HepG2 (cell line): ENCODE measurements around the gene SLC35B2. TPM values are rescaled to one million over a fixed set of nuclear protein-coding genes. Genes with fewer than 3 reads are reported as not detected.

ENCODE experiments used
- ATF7 ChIP-seq, 2 experiments: fragments of 450-650 bp in 1 of 2; sonication (generic) in 1 of 2; formaldehyde crosslinking in 1 of 2; IDR thresholded peaks; 2 replicates each; pipeline versions ENCODE4 v1.4.0 to v1.6.1; 2016 to 2020; ENCODE audit warnings: antibody characterized with exemption in 1 of 2, mild to moderate bottlenecking in 1 of 2, missing genetic modification reagents in 1 of 2
- DMAP1 ChIP-seq: IDR thresholded peaks from 2 replicates; pipeline ENCODE4 v1.6.1; 2016
- EEA1 ChIP-seq: sonication (generic); formaldehyde crosslinking; IDR thresholded peaks from 2 replicates; pipeline ENCODE4 v1.5.1; 2020; ENCODE audit warnings: mild to moderate bottlenecking, missing genetic modification reagents, borderline replicate concordance
- HIC2 ChIP-seq: sonication (generic); formaldehyde crosslinking; IDR thresholded peaks from 2 replicates; pipeline ENCODE4 v1.9.0; 2022; ENCODE audit warnings: low read depth, missing genetic modification reagents
- IKZF4 ChIP-seq: sonication (generic); formaldehyde crosslinking; IDR thresholded peaks from 2 replicates; pipeline ENCODE4 v1.5.1; 2020; ENCODE audit warnings: borderline replicate concordance, mild to moderate bottlenecking, low read depth, missing genetic modification reagents; ENCODE audit errors: not compliant biosample characterization
- MXD1 ChIP-seq: sonication (generic); formaldehyde crosslinking; IDR thresholded peaks from 2 replicates; pipeline ENCODE4 v1.4.0; 2020; ENCODE audit warnings: mild to moderate bottlenecking, missing genetic modification reagents
- NCOA5 ChIP-seq: sonication (generic); formaldehyde crosslinking; IDR thresholded peaks from 2 replicates; pipeline ENCODE4 v1.4.0; 2020; ENCODE audit warnings: missing genetic modification reagents
- RXRA ChIP-seq: sonication (generic); formaldehyde crosslinking; IDR thresholded peaks from 2 replicates; pipeline ENCODE4 v1.5.1; 2020; ENCODE audit warnings: missing genetic modification reagents
- SMYD3 ChIP-seq: sonication (generic); formaldehyde crosslinking; IDR thresholded peaks from 2 replicates; pipeline ENCODE4 v1.8.1; 2023; ENCODE audit warnings: mild to moderate bottlenecking, missing genetic modification reagents
- ZBTB10 ChIP-seq: sonication (generic); formaldehyde crosslinking; IDR thresholded peaks from 2 replicates; pipeline ENCODE4 v1.4.0; 2020; ENCODE audit warnings: missing genetic modification reagents, borderline replicate concordance
- ZBTB4 ChIP-seq: sonication (generic); formaldehyde crosslinking; IDR thresholded peaks from 2 replicates; pipeline ENCODE4 v1.4.0; 2020; ENCODE audit warnings: missing genetic modification reagents, mild to moderate bottlenecking, borderline replicate concordance
- ZFP1 ChIP-seq: IDR thresholded peaks from 2 replicates; pipeline ENCODE4 v1.6.1; 2016
- ZGPAT ChIP-seq: IDR thresholded peaks from 2 replicates; pipeline ENCODE4 v1.6.1; 2016; ENCODE audit warnings: mild to moderate bottlenecking
- ZNF260 ChIP-seq: sonication (generic); formaldehyde crosslinking; IDR thresholded peaks from 2 replicates; pipeline ENCODE4 v1.4.0; 2020; ENCODE audit warnings: missing genetic modification reagents, low read depth, mild to moderate bottlenecking, borderline replicate concordance
- ZNF367 ChIP-seq: sonication (generic); formaldehyde crosslinking; IDR thresholded peaks from 2 replicates; pipeline ENCODE4 v1.4.0; 2020; ENCODE audit warnings: missing genetic modification reagents, borderline replicate concordance
- ZNF740 ChIP-seq: sonication (generic); formaldehyde crosslinking; IDR thresholded peaks from 2 replicates; pipeline ENCODE4 v1.4.0; 2020; ENCODE audit warnings: missing genetic modification reagents
- ZNF773 ChIP-seq: sonication (generic); formaldehyde crosslinking; IDR thresholded peaks from 2 replicates; pipeline ENCODE4 v1.4.0; 2020; ENCODE audit warnings: missing genetic modification reagents, borderline replicate concordance
- ZSCAN29 ChIP-seq: sonication (generic); formaldehyde crosslinking; conservative IDR thresholded peaks from 2 replicates; pipeline ENCODE4 v1.4.0; 2020; ENCODE audit warnings: mild to moderate bottlenecking, missing genetic modification reagents
- polyA plus RNA-seq, 8 experiments: library from polyadenylated mRNA; depleted of rRNA in 3 of 8; stranded (reverse) in 7 of 8; unstranded in 1 of 8; fragments of >200 nt; fragmentation: Illumina TruSeq in 4 of 8; extraction: Trizol in 4 of 8; gene quantifications; 2 replicates each; pipeline versions ENCODE4 v1.2.1 to v1.2.3, GENCODE V29; 2011 to 2016; ENCODE audit warnings: low read depth in 4 of 8, missing spikeins in 1 of 8, mixed read lengths in 1 of 8; ENCODE audit not compliant: insufficient read depth in 1 of 8
- total RNA-seq, 5 experiments: library from RNA; depleted of rRNA; stranded (reverse); fragments of >200 nt; fragmentation: Illumina TruSeq; extraction: Trizol; gene quantifications; 2 replicates each; pipeline ENCODE4 v1.2.3, GENCODE V29; 2016; ENCODE audit warnings: low read depth in 1 of 5

Gene SLC35B2
- total and polyA plus RNA-seq, 2 of the 13 experiments (the other 11 are each of a cell fraction or from before 2014, with no cell fraction given) = 61.1 to 148 TPM

GRCh38 chr6:44237813-44238433 lies 19.4 kb downstream of the SLC35B2 start (continued):
- TF ChIP-seq ZBTB10 (CRISPR knock-in tag) = no peak
- no peak for TF ChIP-seq NCOA5 (CRISPR knock-in tag)
- no peak; the same call in 1 of the 2 replicates for TF ChIP-seq EEA1 (CRISPR knock-in tag)
- no peak for TF ChIP-seq ZFP1
- peak; percentile 96 for TF ChIP-seq DMAP1
- TF ChIP-seq ATF7 (IDR thresholded peaks at IDR 0.05) = peak; percentile 91; the same call in 1 of the 2 replicates
- peak; percentile 99 for TF ChIP-seq ATF7 (CRISPR knock-in tag; IDR thresholded peaks at IDR 0.05)
- no peak for TF ChIP-seq ZNF367 (CRISPR knock-in tag)
- TF ChIP-seq ZSCAN29 = 0 out of 2 replicates have a peak, but pooled peaks have one; percentile 7
- TF ChIP-seq ZNF773 = peak; percentile 60; the same call in 1 of the 2 replicates
- no peak for TF ChIP-seq HIC2 (CRISPR knock-in tag)
- peak; percentile 1; the same call in 1 of the 2 replicates for TF ChIP-seq MXD1 (CRISPR knock-in tag)
- 0 out of 2 replicates have a peak, but pooled peaks have one; percentile 16 for TF ChIP-seq SMYD3 (CRISPR knock-in tag)
- 0 out of 2 replicates have a peak, but pooled peaks have one; percentile 21 for TF ChIP-seq ZNF260
- peak; percentile 90 for TF ChIP-seq ZGPAT (CRISPR knock-in tag)
- no peak for TF ChIP-seq ZBTB4 (CRISPR knock-in tag)
- no peak for TF ChIP-seq IKZF4 (CRISPR knock-in tag)
- TF ChIP-seq ZNF740 (CRISPR knock-in tag) = peak; percentile 86
- TF ChIP-seq RXRA (CRISPR knock-in tag) = peak; percentile 77; the same call in 1 of the 2 replicates
